Eye (tissue), 1 donor: ENCODE measurements around the gene GPR35.
"Not testable (repeated sequence)": the region's sequence is repeated elsewhere in the genome, so short reads cannot be mapped to it uniquely, and the experiment has no call there.

Experiments used
- DNase-seq: peaks from one replicate; pipeline ENCODE4 v3.0.0-alpha.2; 2015

The GPR35 gene

DNA sequence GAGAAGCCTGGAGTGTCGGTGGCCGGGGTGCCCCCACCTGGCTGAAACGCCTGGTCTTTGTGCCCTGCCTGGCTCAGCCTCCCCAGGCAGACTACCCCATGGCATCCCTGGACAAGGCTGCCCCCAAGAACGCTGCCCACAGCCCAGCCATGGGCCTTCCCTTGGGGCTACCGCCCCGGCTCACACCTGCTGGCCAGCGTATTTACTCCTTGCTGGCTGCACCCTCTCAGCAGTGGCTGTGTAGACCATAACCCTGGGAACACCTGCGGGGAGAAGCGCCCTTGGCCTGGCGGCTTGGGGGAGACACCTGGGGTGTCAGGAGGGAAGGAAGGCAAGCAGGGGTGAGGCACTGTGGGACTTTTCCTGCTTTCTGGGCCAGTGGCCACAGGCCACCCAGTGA is 21.4 kb upstream of the GPR35 start:
- no peak for DNase-seq

DNA sequence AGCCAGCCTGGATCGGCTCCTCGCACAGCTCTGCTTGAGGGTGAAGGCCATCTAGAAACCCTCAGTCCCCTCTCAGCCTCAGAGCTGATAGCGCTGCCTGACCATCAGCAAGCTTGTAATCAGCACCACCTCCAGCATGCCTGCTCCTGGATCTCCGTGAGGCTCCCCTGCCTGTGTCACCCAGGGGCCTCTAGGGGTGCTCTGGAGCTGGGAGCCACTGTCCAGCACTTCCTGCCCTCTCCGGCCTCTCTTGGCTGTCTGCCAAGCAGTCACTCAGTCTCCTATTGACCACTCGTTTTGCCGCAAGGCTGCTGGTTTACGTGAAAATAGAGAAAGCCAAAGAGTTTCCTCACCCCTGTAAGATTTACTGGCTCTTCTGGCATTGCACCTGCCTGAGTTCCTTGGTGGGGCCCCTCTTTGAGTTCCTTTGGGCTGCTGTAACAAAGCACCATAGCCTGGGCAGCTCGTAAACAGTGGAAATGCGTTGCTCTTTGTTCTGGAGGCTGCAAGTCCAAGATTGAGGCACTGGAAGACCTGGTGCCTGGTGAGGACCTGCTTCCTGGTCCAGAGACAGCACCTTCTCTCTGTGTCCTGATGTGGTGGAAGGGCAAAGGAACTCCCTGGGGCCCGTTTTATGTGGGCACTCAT is 20.9 kb upstream of the GPR35 start:
- DNase-seq: peak; percentile 66

- no peak for DNase-seq
Observed at GRCh38 chr2:240604939-240605716, 20.2 kb upstream of the GPR35 start.

DNA sequence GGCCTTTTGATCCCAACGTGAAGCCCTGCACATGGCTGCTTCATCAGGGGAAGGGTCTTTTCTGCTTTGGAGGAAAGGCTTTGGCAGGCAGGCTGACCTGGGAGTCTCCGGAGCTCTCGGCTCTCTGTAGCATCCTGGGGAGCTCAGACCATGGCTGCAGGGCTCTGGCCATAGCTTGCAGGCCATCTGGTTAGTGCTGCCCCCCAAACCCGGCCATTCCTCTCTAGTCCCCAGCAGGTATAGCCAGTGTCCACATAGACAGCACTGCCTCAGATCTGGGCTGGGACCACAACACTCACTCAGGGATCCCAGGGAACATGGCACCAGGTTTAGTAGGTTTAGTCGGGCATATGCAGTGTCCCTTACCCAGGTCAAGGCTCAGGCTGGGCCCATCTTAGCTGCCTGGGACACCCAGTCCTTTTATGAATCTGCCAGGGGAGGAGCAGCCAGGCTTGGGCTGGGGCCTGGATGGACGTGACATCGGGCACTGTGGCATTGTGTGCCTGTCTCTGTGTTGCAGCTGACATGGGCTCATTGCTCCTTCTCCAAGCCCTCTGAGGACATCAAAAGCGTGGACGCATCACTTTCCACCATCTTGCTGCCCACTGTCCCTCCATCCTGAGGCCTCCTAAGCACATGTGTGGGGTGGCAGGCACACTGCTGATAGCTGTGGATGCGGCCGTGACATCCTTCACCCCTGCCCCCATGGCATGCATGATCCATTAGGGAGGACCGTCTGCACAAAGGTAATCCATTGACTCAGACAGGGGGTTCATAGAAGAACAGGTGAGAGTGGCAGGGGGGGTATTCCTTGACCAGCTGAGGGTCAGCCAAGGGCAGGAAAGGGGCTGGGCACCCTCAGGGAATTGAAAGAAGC is 19.2 kb upstream of the GPR35 start:
- no peak for DNase-seq

- DNase-seq: no peak
Observed at GRCh38 chr2:240611601-240612210, 13.6 kb upstream of the GPR35 start.

DNA sequence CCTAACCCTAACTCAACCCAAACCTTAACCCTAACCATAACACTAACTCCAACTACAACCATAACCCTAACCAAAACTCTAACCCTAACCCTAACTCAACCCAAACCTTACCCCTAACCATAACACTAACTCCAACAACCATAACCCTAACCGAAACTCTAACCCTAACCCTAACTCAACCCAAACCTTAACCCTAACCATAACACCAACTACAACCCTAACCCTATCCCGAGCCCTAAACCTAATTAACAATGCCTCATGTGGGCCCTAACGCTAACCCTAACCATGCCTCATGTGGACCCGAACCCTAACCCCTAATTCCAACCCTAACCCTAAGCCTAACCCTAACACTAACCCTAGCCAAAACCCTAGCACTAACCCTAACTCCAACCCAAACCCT is 11.5 kb upstream of the GPR35 start:
- no peak for DNase-seq

DNA sequence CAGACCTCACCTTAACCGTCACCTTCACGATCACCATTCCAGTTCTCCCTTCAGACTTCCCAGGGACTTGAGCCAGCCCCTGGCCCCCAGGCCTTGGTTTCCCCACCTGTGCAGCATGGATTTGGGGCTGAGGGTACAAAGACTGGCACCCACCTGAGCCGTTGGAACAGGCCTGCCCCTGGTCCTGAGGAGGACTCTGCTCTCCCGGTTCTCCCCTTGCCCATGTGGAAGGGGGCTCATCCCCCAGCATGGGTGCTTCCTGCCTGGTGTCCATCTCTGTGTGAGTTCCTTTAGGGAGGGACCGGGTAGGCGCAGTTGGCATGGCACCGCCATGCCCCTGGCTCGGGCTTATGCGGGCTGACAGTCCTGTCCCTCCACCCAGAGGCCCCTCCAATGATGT is 10.9 kb upstream of the GPR35 start:
- DNase-seq: no peak

DNA sequence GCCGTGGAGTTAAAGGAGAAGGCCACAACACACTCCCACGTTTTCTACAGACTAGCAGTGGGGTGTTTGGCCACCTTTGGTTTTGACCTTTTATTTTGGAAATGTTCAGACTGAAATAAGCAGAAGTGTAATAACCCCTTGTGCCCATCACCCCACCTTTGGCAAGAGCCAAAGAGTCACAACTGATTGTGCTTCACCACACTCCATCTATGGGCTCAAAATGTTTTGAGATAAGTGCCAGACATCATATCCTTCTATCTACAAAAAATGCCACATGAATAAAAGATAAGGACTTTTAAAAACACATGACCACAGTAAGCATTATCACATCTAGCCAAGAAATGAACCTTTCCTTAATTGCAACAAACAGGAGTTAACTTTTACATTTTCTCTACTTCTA is 9.9 kb upstream of the GPR35 start:
- no peak for DNase-seq

- DNase-seq: no peak
Observed at GRCh38 chr2:240615820-240616547, 9.3 kb upstream of the GPR35 start.

DNA sequence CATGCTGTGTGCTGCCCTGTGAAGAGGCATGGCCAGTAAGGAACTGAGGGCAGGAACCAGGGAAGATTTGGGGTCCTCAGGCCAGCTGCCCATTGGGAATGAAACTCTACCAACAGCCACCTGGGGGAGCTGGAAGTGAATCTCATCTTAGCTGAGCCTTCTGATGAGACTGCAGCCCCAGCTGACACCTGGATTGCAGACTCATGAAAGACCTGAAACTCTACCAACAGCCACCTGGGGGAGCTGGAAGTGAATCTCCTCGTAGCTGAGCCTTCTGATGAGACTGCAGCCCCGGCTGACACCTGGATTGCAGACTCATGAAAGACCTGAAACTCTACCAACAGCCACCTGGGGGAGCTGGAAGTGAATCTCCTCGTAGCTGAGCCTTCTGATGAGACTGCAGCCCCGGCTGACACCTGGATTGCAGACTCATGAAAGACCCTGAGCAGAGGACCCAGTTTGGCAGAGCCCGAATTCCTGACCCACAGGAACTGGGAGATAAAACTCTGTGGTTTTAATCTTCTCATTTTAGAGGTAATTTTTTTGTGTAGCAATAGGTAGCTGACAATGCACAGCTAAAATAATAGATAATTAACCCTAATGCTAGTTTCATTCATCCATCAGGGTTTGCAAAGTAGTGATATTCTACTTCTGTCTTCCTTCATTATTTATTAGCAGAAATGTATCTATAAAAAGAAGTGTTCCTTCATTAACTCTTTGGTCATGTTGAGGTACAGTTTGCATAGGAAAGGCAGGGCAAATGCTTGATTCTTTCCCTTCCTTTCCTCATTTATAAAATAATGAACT is 8.2 kb upstream of the GPR35 start:
- not testable (repeated sequence) for DNase-seq

- no peak for DNase-seq
Observed at GRCh38 chr2:240618776-240619175, 6.5 kb upstream of the GPR35 start.

DNA sequence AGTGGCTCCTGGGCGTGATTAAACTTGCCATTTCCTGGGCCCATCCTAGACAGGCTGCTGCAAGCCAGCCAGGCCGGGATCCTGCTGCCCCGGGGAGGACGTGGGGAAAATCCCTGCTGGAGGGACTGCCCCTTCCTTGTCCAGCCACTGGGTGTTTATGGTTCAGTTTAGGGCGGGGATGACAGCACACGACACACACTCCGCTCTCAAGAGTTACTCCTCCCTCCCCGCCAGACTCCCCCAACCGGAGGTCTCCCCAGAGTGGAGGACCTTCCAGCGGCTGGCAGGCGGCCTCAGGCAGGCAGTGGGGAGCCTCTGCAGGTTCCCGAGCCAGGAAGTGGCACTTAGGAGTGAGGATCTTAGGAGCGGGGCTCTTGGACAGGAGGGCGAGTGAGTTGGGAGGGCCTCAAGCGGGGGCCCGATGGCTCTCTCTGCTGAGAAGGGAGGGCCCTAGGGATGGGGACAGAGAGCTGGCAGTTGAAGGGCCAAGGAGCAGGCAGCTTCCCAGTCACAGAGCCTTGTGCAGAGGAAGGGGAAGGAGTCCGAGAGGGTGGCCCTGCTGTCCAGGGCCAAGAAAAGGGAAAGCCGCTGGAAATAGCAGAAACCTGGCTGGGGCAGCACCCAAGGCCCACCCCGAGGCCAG is 5.7 kb upstream of the GPR35 start:
- no peak for DNase-seq

DNA sequence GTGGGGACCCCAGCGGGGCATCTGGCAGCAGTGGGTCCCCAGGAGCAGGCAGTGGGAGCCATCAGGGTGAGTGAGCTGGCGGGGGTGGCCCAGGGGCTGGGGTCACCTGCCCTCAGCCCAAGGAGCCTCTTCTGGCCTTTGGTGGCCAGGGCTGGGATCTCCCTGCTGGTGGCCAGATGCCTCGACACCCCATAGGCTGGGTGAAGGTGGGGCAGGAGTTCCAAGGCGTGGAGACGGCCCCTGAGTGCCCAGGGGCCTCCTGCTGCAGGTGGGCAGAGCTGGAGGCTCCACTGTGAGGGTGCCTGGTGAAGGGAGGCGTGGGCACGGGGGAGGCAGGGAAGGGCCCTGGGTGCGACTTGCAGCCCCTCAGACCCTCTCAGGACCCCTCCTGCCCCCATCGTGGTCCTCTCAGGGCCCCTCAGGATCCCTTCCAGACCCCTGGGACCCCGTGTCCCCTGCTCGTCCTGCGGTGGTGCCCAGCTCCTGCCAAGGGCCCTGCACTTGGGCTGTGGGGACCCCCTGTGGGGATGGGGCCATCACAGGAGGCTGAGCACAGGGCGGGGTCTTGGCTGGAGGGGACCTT is 5.0 kb upstream of the GPR35 start:
- no peak for DNase-seq

- no peak for DNase-seq
Observed at GRCh38 chr2:240620859-240621258, 4.4 kb upstream of the GPR35 start.

DNA sequence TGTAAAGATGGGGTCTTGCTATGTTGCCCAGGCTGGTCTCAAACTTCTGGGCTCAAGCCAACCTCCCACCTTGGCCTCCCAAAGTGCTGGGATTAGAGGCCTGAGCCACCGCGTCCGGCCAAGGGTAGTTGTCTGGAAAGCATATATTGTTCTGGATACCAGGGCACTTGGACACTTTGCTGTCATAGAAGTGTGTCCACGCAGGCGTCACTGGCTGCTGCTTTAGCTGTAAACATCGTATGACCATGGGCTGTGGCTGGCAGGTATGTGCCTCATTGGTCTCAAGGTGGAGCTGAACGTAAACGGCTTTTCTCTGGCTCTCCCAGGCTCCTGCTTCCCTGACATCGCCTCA is 3.2 kb upstream of the GPR35 start:
- no peak for DNase-seq

GRCh38 chr2:240622531-240623235 is 2.6 kb upstream of the GPR35 start:
- DNase-seq: no peak

DNA sequence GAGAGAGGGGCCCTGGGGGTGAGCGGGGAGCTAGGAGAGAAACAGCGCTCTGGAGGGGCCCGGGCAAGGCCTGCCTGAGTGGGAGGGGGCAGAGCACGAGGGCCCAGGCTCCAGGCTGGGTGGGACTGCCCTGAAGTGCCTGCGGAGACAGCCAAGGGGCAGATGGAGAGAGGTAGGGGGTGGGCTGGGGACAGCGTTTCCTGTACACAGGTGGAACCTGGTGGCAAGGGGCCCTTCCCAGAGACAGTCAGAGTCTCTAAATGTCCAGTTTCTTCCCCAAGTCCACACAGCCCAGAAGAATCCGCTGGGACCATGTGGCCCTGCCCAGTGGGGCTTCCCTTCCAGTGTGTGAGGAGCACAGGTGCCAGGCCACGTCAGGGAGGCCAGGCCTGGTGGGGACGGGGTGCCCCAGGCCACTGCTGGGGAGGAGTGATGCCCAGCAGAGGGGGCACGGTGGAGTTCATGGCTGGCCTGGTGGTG is 1.7 kb upstream of the GPR35 start:
- DNase-seq: no peak

DNA sequence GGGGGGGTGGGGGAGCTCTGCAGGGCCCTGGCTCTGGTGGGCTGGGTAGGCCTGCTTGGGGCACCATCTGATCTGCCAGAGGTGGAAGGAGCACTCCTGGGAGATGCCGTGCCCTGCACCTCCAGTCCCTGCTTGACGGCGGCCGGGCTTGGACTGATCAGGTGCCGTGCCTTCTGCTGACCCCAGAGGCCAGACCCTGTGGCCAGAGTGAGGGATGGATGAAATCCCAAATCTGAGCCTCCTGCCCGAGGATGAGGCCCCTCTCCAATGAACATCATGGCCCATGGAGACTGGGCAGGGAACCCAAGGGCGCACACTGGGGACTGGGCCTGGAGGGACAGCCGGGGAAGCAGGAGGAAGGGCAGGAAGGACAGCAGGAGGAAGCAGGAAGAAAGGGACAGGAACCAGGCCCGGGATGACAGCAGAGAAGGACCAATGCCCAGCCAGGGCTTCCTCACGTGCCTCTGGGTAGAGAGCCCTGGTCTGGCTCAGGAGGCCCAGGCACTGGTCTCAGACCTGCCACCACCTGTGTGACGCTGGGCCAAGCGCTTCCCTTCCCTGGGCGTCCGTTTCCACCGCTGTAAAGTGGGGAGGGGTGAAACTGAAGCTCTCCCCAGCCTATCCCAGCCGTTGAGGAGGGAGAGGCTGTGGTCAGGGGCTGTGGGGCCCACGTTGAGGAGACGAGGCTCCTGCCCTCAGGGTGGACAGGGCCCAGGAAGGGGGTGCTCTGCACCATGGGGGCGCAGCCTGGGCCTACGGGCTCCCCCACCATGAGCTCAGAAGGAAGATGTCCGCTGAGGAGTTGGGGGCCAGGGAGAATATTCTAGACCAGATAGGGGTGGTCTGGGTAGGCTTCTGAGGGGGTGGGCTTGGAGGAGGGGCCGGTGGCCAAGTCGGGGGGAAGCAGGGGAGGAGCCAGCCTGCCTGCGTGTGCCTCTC is 1.0 kb upstream of the GPR35 start:
- no peak for DNase-seq
